C4-2B (cell line): ENCODE data around the gene ERCC5.

ENCODE experiments used
- ZFX ChIP-seq: fragments of 450-650 bp; IDR thresholded peaks from 2 replicates; pipeline ENCODE4 v1.6.1; 2017
- TF ChIP-seq, protein P1 (sequence below): fragments of 450-650 bp; conservative IDR thresholded peaks from 2 replicates; pipeline ENCODE4 v1.5.1; 2017; ENCODE audit warnings: mild to moderate bottlenecking

DNA sequence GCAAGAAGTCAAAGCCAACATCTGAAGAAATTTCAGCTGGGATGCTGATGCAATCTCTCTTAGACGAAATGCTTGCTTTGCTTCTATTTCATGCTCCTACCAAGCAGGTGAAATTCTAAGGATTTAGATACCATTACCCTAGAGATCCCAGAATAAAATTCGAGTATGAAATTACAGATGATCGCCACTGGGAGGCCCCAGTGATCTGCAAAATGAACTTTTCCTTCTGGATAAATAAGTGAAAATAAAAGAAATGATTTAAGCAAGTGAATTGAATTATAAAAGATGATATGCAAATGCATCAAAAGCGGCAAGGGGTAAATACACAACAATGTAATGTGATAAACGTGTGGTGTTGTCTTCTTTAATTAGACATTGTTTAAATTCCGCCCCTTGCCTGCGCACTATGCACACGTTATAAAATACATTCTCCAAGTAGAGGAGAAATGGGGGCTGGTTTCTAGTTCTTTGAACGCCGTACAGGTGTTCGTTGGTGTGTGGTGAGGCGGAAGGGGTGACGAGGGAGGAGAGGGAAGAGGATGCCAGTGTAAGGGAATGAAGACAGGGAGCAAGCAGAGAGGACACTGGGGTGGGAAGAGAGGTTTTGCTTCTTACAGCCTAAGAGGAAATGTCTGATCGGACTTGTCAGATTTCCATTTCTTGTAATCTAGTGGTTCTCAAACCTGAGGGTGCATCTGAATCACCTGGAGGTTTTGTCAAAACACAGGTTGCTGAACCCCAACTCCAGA is 58.0 kb downstream of the ERCC5 start:
- TF ChIP-seq, protein P1, sequence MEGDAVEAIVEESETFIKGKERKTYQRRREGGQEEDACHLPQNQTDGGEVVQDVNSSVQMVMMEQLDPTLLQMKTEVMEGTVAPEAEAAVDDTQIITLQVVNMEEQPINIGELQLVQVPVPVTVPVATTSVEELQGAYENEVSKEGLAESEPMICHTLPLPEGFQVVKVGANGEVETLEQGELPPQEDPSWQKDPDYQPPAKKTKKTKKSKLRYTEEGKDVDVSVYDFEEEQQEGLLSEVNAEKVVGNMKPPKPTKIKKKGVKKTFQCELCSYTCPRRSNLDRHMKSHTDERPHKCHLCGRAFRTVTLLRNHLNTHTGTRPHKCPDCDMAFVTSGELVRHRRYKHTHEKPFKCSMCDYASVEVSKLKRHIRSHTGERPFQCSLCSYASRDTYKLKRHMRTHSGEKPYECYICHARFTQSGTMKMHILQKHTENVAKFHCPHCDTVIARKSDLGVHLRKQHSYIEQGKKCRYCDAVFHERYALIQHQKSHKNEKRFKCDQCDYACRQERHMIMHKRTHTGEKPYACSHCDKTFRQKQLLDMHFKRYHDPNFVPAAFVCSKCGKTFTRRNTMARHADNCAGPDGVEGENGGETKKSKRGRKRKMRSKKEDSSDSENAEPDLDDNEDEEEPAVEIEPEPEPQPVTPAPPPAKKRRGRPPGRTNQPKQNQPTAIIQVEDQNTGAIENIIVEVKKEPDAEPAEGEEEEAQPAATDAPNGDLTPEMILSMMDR = peak; percentile 74
- no peak for TF ChIP-seq ZFX
